K562 (cell line): ENCODE data around the gene SPATA21. TPM values are rescaled to one million over a fixed set of nuclear protein-coding genes. Genes with fewer than 3 reads are reported as not detected.

Source experiments
- ATAC-seq: fragments of 200-7000 bp; cut with Tn5 transposase; 3 replicates; pipeline ENCODE4 v1.9.1; 2020; ENCODE audit warnings: moderate library complexity
- BruUV-seq: library from RNA; stranded (reverse); fragments of 400-500 nt; replicated peaks from 2 replicates; lab custom pipeline; 2021; lab: Mats Ljungman, UMichigan
- CTCF ChIA-PET: fragments of 300-600 bp; formaldehyde crosslinking; extraction: SDS; loops from one replicate; lab custom pipeline; 2021; ENCODE audit warnings: low intra/inter-chr PET ratio; lab: Yijun Ruan, JAX
- POLR2A ChIA-PET: fragments of 300-600, 350-650 bp; sonication (Branson Sonifier 250); formaldehyde crosslinking; extraction: SDS; loops from one replicate; lab custom pipeline; 2021; ENCODE audit warnings: antibody characterized with exemption, inconsistent platforms; lab: Yijun Ruan, JAX
- DNase-seq, 4 experiments: peaks; one replicate each; pipeline versions ENCODE4 v3.0.0 to v3.0.0-alpha.2; 2011 to 2018; ENCODE audit warnings: low spot score in 3 of 4, mixed read lengths in 3 of 4; ENCODE audit errors: extremely low read depth in 1 of 4
- FAIRE-seq: peaks from 2 replicates; lab custom pipeline; 2011; peaks lifted over from hg19 to GRCh38; lab: Jason Lieb, UNC
- H2AFZ ChIP-seq: 2 replicates; pipeline ENCODE4 v1.6.0; 2011; ENCODE audit warnings: low read depth, low read length, control low read depth, inconsistent platforms
- H3K27ac ChIP-seq: fragments of 200-600 bp; 3 replicates; pipeline ENCODE4 v1.8.0; 2011; ENCODE audit warnings: low read depth, mild to moderate bottlenecking, control low read depth, inconsistent platforms, low read length, moderate library complexity, mixed read lengths; ENCODE audit errors: extremely low read depth
- H3K27me3 ChIP-seq, 2 experiments: fragments of 300-600 bp in 1 of 2; 2 replicates in 1 of 2; 3 replicates in 1 of 2; pipeline versions ENCODE4 v1.6.0 to v1.8.0; 2011; ENCODE audit warnings: inconsistent platforms in 2 of 2, low read length in 2 of 2, mild to moderate bottlenecking in 1 of 2, mixed read lengths in 1 of 2, moderate library complexity in 1 of 2; ENCODE audit not compliant: control insufficient read depth in 2 of 2, insufficient read depth in 2 of 2
- H3K36me3 ChIP-seq: fragments of 300-600 bp; 3 replicates; pipeline ENCODE4 v1.8.0; 2011; ENCODE audit warnings: mild to moderate bottlenecking, low read length, inconsistent platforms; ENCODE audit not compliant: control insufficient read depth, insufficient read depth
- H3K4me1 ChIP-seq, 2 experiments: fragments of 200-600 bp in 1 of 2; replicated peaks in 1 of 2; 2 replicates in 1 of 2; 3 replicates in 1 of 2; pipeline versions ENCODE4 v1.5.1 to v1.8.0; 2011; ENCODE audit warnings: inconsistent platforms in 2 of 2, low read length in 2 of 2, mild to moderate bottlenecking in 1 of 2, mixed read lengths in 1 of 2, moderate library complexity in 1 of 2; ENCODE audit not compliant: control insufficient read depth in 2 of 2, insufficient read depth in 2 of 2
- H3K4me2 ChIP-seq: 2 replicates; pipeline ENCODE4 v1.6.1; 2011; ENCODE audit warnings: low read length, control low read depth, inconsistent platforms, mixed read lengths; ENCODE audit not compliant: insufficient read depth
- H3K4me3 ChIP-seq: fragments of 200-600 bp; sonication (generic), shearing (Covaris generic); 2 replicates; pipeline ENCODE4 v1.5.1; 2016; ENCODE audit warnings: control low read depth, inconsistent platforms
- H3K79me2 ChIP-seq: fragments of 200-600 bp; 3 replicates; pipeline ENCODE4 v1.8.0; 2011; ENCODE audit warnings: low read length, inconsistent platforms; ENCODE audit not compliant: control insufficient read depth, insufficient read depth
- H3K9ac ChIP-seq, 2 experiments: 2 replicates each; pipeline versions ENCODE4 v1.6.0 to v1.6.1; 2011; ENCODE audit warnings: low read depth in 2 of 2, low read length in 2 of 2, control low read depth in 1 of 2, inconsistent platforms in 1 of 2, mild to moderate bottlenecking in 1 of 2, mixed read lengths in 1 of 2; ENCODE audit not compliant: insufficient read depth in 1 of 2
- H3K9me1 ChIP-seq: one replicate; pipeline ENCODE4 v1.6.0; 2011; ENCODE audit warnings: inconsistent platforms, mild to moderate bottlenecking, low read length, moderate library complexity; ENCODE audit not compliant: control insufficient read depth, insufficient read depth
- H3K9me3 ChIP-seq: replicated peaks from 2 replicates; pipeline ENCODE4 v1.5.1; 2011; ENCODE audit warnings: low read depth, low read length, inconsistent platforms; ENCODE audit not compliant: control insufficient read depth, insufficient read depth
- H4K20me1 ChIP-seq: replicated peaks from 2 replicates; pipeline ENCODE4 v1.6.1; 2011; ENCODE audit warnings: low read length, inconsistent platforms, mixed read lengths; ENCODE audit not compliant: control insufficient read depth, insufficient read depth
- PHB2 ChIP-seq: fragments of 450-650 bp; IDR thresholded peaks from 2 replicates; pipeline ENCODE4 v1.6.1; 2017; ENCODE audit warnings: low read depth
- PHF8 ChIP-seq: fragments of 200-600 bp; sonication (generic); IDR thresholded peaks from 2 replicates; pipeline ENCODE4 v1.6.1; 2012; ENCODE audit warnings: mixed run types, mild to moderate bottlenecking, inconsistent platforms, low read length, moderate library complexity, borderline replicate concordance
- SLC30A9 ChIP-seq: fragments of 250-450 bp; sonication (Bioruptor Pico); IDR thresholded peaks from 2 replicates; pipeline ENCODE4 v1.8.0; 2022; ENCODE audit warnings: mild to moderate bottlenecking, moderate library complexity
- ZKSCAN1 ChIP-seq: fragments of 150-350 bp; IDR thresholded peaks from 2 replicates; pipeline ENCODE4 v1.6.1; 2016; ENCODE audit warnings: low read depth, low read length
- WGBS: fragments of 100-300 bp; shearing (Covaris generic); methylation state at CpG from one replicate; pipeline ENCODE4 v1.1.6; 2016; ENCODE audit warnings: low coverage, mixed read lengths; ENCODE audit not compliant: insufficient coverage; ENCODE audit errors: missing lambda C conversion rate; 5-methylcytosine and 5-hydroxymethylcytosine counted together
- in situ Hi-C: fragments of 300-500 bp; cut with MboI; formaldehyde crosslinking; loops from 4 replicates; pipeline ENCODE4 v1.15.0; 2018; ENCODE audit warnings: inconsistent platforms, mixed read lengths
- intact Hi-C: fragments of 100-400 bp; cut with micrococcal nuclease; formaldehyde crosslinking; loops from 2 replicates; pipeline ENCODE4 v1.14.2; 2022
- polyA plus RNA-seq, 8 experiments: library from polyadenylated mRNA; depleted of rRNA in 4 of 8; stranded (reverse) in 5 of 8; unstranded in 3 of 8; fragments of >200 nt; fragmentation: Nextera tagmentation in 2 of 8; fragmentation: Illumina TruSeq in 1 of 8; extraction: Ambion mirVana in 2 of 8; extraction: Trizol in 1 of 8; gene quantifications; 2 replicates each; pipeline versions ENCODE4 v1.2.1 to v1.2.3, GENCODE V29; 2011 to 2014; ENCODE audit warnings: inconsistent platforms in 1 of 8, missing spikeins in 1 of 8
- total RNA-seq, 7 experiments: library from RNA; depleted of rRNA in 6 of 7; stranded (reverse); fragments of >200 nt in 6 of 7; fragmentation: Illumina TruSeq in 2 of 7; extraction: Trizol in 2 of 7; gene quantifications; 2 replicates each; pipeline versions ENCODE4 v1.2.1 to v1.2.3, GENCODE V29; 2011 to 2021; ENCODE audit warnings: low replicate concordance in 1 of 7
- TF ChIP-seq, protein P1 (sequence below), 2 experiments: fragments of 200-800 bp in 1 of 2; sonication (Bioruptor generic) in 1 of 2; sonication (generic) in 1 of 2; formaldehyde crosslinking in 1 of 2; IDR thresholded peaks in 1 of 2; conservative IDR thresholded peaks in 1 of 2; 2 replicates each; pipeline versions ENCODE4 v1.5.0 to v1.6.1; 2016 to 2020; ENCODE audit warnings: missing compliant biosample characterization in 1 of 2, missing genetic modification characterization in 1 of 2, missing genetic modification reagents in 1 of 2
- TF ChIP-seq, protein P2 (sequence below): sonication (generic); formaldehyde crosslinking; IDR thresholded peaks from 2 replicates; pipeline ENCODE4 v1.9.0; 2022; ENCODE audit warnings: mild to moderate bottlenecking, missing genetic modification reagents
- TF ChIP-seq, protein P3 (sequence below), 2 experiments: IDR thresholded peaks; 2 replicates each; pipeline ENCODE4 v1.6.1; 2011; ENCODE audit warnings: borderline replicate concordance in 1 of 2, control low read depth in 1 of 2, low read depth in 1 of 2, low read length in 1 of 2, mild to moderate bottlenecking in 1 of 2, mixed read lengths in 1 of 2, moderate library complexity in 1 of 2; ENCODE audit not compliant: insufficient read depth in 1 of 2, insufficient read length in 1 of 2, poor library complexity in 1 of 2, severe bottlenecking in 1 of 2; ENCODE audit errors: extremely low read depth in 1 of 2

Gene SPATA21
- total and polyA plus RNA-seq, 9 of the 15 experiments (the other 6 are each of a cell fraction or from before 2014, with no cell fraction given), result 0.10 to 0.36 (median 0.13) TPM; not detected in 3

DNA sequence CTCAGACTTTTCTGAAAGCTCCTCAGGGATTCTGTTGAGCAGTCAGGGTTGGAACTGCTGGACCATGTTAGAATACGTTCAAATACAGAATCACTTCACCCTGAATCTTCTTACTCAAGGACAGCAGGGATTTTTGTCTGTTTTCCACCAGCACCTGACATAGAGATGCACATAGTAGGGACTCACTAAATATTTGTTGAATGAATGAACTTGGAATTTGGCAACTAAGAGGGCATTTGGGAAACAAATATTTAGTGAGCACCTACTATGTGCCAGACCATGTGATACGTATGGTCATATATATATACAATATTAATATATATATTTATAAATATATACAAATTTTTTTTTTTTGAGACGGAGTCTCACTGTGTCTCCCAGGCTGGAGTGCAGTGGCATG is 80.4 kb downstream of the SPATA21 start:
- peaks cover 7 to 11% of the 10 kb centered on the region in 2 experiments for H3K4me1 ChIP-seq
- in situ Hi-C loops (no loop called here), intact Hi-C loops (no loop called here)
- H3K36me3 ChIP-seq, result no peaks in the 10 kb centered on the region; the same call in 2 of the 3 replicates
- no TSS peak for BruUV-seq
- no peaks in the 10 kb centered on the region; the same call in 1 of the 2 replicates for H4K20me1 ChIP-seq
- no peak overlapping the region for H2AFZ ChIP-seq
- no peaks in the 10 kb centered on the region for H3K9me3 ChIP-seq
- no peak for ATAC-seq
- DNase-seq, result no peak
- POLR2A ChIA-PET, result interaction anchor here (1.7 to 2.7 kb wide), 2 partner anchors 11 to 112 kb away, joined by 6 read pairs; no protein-coding TSS in a partner anchor
- CTCF ChIA-PET, result no interaction called here
- H3K79me2 ChIP-seq, result peaks cover 10% of the 10 kb centered on the region
- no peak overlapping the region for H3K4me2 ChIP-seq
- TF ChIP-seq SLC30A9, result no peak
- no peak for TF ChIP-seq PHB2
- TF ChIP-seq, protein P1, sequence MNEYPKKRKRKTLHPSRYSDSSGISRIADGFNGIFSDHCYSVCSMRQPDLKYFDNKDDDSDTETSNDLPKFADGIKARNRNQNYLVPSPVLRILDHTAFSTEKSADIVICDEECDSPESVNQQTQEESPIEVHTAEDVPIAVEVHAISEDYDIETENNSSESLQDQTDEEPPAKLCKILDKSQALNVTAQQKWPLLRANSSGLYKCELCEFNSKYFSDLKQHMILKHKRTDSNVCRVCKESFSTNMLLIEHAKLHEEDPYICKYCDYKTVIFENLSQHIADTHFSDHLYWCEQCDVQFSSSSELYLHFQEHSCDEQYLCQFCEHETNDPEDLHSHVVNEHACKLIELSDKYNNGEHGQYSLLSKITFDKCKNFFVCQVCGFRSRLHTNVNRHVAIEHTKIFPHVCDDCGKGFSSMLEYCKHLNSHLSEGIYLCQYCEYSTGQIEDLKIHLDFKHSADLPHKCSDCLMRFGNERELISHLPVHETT (CRISPR knock-in tag; conservative IDR thresholded peaks at IDR 0.05 in 1 of 2, IDR thresholded peaks at IDR 0.05 in 1 of 2), result no peak
- TF ChIP-seq, protein P2, sequence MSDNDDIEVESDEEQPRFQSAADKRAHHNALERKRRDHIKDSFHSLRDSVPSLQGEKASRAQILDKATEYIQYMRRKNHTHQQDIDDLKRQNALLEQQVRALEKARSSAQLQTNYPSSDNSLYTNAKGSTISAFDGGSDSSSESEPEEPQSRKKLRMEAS (CRISPR knock-in tag), result no peak
- TF ChIP-seq, protein P3, sequence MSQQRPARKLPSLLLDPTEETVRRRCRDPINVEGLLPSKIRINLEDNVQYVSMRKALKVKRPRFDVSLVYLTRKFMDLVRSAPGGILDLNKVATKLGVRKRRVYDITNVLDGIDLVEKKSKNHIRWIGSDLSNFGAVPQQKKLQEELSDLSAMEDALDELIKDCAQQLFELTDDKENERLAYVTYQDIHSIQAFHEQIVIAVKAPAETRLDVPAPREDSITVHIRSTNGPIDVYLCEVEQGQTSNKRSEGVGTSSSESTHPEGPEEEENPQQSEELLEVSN (IDR thresholded peaks at IDR 0.05; ENCODE audit: borderline replicate concordance in 1 of 2, extremely low read depth in 1 of 2, insufficient read depth in 1 of 2, insufficient read length in 1 of 2, low read depth in 1 of 2, low read length in 1 of 2, poor library complexity in 1 of 2, severe bottlenecking in 1 of 2), result no peak
- no peak for TF ChIP-seq PHF8
- TF ChIP-seq ZKSCAN1, result peak; percentile 97
- FAIRE-seq, result no peak
- H3K4me3 ChIP-seq, result no peak overlapping the region
- H3K27me3 ChIP-seq, result no peaks in the 10 kb centered on the region
- no peak overlapping the region for H3K27ac ChIP-seq
- WGBS, result 62% methylated on average over 3 of the region's 3 CpGs
- no peaks in the 10 kb centered on the region for H3K9me1 ChIP-seq
- H3K9ac ChIP-seq, result no peak overlapping the region
